Fibroblast of skin of right quadriceps (primary cell): Measurements from ENCODE around the gene CAB39L.

Source experiments
- DNase-seq: peaks from one replicate; pipeline ENCODE4 v3.0.0-alpha.2; 2013

The CAB39L gene

GRCh38 chr13:49443704-49444523 is at the start of gene CAB39L, which contains the start of gene SETDB2:
CAB39L (minus strand) TSS chr13:49444064; CDS start chr13:49382910, 61,154 bp downstream.
SETDB2 (plus strand) TSS chr13:49444274; CDS start chr13:49451894, 7,620 bp downstream.
- peak; percentile 99 for DNase-seq

DNA sequence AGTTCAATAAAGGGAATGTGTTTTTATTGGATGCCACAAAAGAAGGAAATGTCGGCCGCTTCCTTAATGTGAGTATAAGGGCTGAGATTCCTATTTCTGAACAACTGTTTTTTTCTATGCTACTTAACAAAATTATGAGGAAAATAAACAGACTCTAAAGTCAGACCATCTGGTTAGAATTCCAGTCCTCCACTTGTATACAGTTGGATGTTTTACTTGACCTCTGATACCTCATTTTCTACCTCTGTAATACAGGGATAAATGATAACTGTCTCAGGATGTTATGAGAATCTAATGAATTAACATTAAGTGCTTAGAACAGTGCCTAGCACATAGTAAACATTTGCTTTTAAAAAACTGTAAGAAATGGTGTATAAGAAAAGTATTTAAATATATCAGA is 44.7 kb upstream of the CAB39L start:
- no peak for DNase-seq

GRCh38 chr13:49481788-49482187 is 37.9 kb upstream of the CAB39L start:
- DNase-seq, result no peak

DNA sequence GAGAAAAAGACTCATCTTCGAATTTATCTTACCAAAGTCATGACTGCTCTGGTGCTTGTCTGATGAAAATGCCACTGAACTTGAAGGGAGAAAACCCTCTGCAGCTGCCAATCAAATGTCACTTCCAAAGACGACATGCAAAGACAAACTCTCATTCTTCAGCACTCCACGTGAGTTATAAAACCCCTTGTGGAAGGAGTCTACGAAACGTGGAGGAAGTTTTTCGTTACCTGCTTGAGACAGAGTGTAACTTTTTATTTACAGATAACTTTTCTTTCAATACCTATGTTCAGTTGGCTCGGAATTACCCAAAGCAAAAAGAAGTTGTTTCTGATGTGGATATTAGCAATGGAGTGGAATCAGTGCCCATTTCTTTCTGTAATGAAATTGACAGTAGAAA is 32.7 kb upstream of the CAB39L start:
- DNase-seq, result no peak

DNA sequence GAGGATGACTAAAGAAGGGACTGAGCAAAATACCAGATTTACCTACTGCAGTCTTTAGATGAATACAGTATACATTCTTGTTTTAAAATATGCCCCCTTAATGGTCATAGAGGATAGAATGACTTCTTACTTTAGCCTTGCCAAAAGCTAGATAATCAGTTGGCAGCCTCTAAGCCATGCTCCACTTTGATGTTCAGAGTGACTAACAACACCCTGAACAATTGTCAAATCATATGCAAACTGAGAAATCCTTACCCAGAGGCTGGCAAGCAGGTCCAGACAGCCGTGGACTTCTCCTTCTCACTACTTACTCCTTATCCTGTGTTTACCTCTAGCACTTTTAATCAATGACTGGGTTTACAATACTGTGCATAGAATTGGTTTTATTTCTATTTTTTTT is 28.3 kb upstream of the CAB39L start:
- no peak for DNase-seq

GRCh38 chr13:49466292-49466838 is 22.5 kb upstream of the CAB39L start:
- DNase-seq, result no peak

DNA sequence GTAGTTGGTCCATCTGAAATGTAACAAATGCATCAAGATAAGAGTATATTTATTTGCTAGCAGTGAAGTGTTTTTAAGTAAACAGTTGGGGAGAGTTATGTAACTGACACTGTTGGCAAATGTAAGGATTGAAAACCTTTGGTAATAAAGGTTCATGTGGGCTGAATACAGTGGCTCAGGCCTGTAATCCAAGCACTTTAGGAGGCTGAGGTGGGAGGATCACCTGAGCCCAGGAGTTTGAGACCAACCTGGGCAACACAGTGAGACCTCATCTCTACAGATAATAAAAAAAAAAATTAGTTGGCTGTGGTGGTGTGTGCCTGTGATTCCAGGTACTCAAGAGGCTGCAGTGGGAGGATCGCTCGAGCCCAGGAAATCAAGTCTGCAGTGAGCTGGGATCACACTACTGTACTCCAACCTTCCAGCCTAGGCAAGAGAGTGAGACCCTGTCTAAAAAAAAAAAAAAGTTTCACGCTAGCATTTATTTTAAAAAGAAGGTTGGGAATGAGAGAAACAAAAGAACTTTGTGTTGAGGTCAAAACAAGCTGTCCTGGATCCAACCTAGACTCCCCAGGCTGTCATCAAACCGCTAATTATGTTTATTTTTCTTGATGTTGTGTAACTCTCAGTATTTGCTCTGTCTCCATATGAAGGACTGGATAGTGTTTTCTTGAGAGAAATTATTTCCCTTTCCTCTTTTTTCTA is 20.9 kb upstream of the CAB39L start:
- no peak for DNase-seq

DNA sequence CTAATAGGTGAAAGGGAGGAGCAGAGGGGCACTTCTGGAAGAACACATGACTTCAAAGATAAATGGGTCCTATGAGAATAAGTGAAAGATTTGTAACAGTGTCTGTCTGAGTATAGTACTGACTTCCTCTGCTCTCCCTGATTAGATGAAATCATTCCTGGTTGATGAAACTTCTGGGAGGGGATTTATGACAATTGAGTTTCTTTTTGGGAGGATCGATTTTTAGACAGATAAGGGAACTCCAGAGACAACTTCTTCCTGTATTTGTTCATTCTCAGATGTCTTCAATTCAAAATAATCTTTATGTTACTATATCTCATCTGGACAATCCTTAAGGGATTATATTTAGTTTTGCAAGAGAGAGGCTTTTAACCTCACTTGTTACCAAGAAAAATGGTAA is 20.2 kb upstream of the CAB39L start:
- DNase-seq, result no peak

DNA sequence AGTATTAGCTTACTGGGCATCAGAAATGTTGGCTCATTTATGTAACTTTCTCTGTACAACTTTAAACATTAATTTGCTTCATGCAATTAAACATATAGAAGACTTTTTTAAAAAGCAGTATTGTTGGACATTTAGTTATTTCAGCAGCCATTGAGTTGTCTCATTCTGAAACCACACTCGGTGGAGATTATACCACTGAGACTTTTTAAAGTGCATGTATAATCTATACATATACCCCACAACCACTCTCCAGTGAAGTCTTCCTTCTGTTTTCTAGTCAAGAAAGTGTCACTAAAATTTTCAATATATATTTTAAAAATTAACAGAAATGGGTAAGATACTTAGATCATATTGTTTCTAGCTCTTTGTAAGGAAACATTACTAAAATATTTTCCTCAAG is 15.7 kb upstream of the CAB39L start:
- no peak for DNase-seq

DNA sequence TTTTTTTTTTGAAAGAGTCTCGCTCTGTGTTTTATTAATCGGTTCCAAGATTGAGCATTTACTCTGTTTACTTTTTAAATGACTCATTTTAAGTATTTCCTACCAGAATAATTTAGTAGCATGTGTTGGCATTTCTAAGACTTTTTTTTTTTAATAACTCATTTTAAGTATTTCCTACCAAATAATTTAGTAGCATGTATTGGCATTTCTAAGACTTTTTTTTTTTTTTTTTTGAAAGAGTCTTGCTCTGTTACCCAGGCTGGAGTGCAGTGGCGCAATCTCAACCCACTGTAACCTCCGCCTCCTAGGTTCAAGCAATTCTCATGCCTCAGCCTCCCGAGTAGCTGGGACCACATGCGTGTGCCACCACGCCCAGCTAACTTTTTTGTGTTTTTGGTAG is 13.4 kb upstream of the CAB39L start:
- DNase-seq, result peak; percentile 14

DNA sequence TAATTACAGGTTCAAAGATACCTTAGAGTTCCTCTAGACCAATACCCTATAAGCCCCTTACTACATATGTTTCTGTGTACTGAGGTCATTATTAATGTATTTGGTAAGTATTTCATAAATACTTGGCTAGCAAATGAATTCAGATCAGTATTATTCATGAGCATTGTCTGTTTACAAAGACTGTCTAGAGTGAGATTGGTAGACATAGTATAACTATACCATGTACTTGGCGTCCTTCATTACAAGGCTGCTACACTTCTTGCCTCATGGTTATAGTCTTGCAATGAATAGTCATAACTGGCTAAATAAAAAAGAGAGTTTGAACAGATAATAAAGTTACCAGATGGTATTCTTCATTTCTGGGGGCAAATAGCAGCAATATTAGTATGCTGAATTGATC is 12.3 kb upstream of the CAB39L start:
- no peak for DNase-seq

- DNase-seq, result no peak
These were observed 11.1 kb upstream of the CAB39L start for GRCh38 chr13:49455007-49455398.

DNA sequence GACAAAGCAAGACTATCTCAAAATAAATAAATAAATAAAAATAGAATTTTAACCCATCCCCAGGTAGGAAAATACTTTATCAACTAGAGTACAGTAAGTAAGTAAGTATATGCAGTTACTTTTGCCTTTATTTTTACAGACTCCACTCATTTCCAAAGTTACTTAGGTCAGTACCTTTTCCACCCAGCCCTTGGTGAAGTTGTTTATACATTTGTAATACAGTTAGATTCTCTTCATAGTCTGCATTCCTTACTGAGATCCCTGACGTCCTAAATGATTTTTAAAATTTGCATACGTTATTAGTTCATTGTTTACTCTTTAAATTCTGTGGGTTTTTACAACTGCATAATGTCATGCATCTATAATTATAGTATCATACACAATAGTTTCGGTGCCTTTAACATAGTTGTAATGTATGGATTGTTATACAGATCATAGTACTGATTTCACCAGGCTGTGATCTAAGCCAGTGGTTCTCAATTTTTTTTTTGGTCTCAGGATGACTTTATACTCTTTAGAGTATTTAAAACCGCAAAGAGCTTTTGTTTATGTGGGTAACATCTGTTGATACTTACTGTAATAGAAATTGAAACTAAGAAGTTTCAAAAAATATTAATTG is 10.6 kb upstream of the CAB39L start:
- peak; percentile 56 for DNase-seq

- DNase-seq, result no peak
These were observed 9.6 kb upstream of the CAB39L start for GRCh38 chr13:49453465-49453864.

- DNase-seq, result no peak
These were observed 9.0 kb upstream of the CAB39L start for GRCh38 chr13:49452725-49453457.

DNA sequence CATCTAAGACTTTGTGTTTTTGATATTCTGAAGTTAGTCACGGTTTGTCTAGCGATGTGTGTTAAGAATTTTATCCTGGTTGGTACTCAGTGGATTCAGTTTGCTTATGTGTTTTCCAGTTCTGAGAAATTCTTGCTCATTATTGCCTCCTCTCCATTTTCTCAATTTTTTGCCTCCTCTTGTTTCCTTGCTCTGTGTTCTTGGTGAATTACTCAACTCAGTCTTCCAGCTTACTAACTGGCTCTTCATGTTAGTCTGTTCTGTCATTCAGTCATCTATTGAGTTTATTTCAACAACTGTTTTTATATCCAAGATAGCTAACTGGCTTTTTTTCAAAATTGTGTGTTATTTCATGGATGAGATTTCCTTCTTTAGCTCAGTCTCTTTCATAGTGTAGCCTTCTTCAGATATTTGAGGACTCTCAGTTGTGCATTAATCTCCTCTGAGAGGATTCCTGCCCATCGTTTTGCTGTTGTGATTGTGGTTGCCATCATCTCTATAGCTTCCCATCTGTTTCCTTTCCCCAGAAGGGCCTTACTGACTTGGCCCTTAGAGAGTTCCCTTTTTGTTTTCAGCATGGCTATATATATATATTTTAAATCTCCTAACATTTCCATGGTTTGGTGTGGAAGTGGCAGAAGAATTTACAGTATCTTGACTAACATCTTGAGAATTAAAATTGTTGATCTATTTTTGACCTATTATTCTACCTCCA is 6.4 kb upstream of the CAB39L start:
- DNase-seq, result no peak

- no peak for DNase-seq
These were observed 4.9 kb upstream of the CAB39L start for GRCh38 chr13:49448753-49449152.

GRCh38 chr13:49446473-49446872 is 2.6 kb upstream of the CAB39L start:
- DNase-seq, result no peak

DNA sequence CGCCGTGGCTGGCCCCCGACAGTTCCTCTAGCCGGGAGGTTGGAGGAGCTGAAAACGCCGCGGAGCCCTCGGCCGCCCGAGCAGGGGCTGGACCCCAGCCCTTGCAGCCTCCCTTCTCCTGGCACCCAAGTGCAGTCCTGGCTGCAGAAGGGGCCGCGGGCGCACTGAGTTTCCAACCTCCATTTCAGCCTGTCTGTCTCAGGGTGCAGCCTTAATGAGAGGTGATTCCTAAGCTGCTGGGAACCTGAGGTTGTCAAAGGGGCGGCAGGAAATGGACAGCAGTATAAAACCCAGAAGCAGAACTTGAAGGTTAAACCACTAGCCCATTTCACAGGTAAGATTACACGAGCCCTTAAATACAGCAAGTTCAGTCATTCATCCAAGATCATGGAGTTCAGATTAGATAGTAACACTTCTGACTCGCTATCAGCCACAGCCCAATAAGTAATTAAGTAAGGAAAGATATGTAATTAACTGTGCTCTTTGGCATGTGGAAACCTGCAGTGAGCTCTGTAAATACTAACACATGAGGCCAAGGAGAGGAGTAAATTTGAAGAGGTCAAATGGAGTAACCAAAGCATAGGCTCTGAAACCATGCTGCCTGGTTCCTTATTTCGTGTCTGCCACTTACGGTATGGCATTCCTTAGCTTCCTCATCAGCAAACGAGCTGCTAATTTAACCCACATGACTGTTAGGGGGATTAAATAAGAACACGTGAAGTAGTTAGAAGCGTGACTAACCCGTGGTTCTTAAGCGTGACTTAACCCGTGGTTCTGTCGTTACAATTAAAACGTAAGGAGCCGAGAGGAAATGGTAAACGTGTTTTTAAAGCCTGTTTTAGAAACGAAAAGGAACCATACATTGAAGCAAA is 896 bp upstream of the CAB39L start:
- peak; percentile 83 for DNase-seq

- DNase-seq, result peak; percentile 49
These were observed 534 bp downstream of the CAB39L start for GRCh38 chr13:49443357-49443703.

- peak; percentile 50 for DNase-seq
These were observed 2.0 kb downstream of the CAB39L start for GRCh38 chr13:49441846-49442245.
